SH-SY5Y (cell line): ENCODE measurements around the gene MRPL52.

Source experiments
- GATA2 ChIP-seq: IDR thresholded peaks from 2 replicates; pipeline ENCODE4 v1.6.1; 2011; ENCODE audit warnings: mild to moderate bottlenecking, low read depth, low read length
- GATA3 ChIP-seq: IDR thresholded peaks from 2 replicates; pipeline ENCODE4 v1.6.1; 2011; ENCODE audit warnings: low read depth, mild to moderate bottlenecking, low read length, moderate library complexity

DNA sequence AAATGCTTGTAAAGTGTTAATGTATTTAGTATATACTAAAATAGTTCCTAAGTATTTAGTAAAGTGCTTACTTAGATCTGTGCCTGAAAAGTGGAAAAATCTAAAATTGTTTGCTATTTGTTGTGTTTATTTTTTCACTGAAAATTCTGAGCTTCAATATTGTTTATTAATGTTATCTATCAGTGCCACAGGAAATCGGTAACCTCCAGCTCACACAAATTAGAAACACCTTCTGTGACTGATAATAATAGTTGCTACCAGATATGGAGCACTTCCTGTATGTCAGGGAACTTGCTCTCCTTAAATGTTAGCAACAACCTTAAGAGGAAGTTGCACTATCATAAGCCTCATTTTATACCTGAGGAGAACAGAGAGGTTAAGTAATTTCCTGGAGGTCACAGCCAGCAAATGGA lies 41.1 kb downstream of the MRPL52 start:
- TF ChIP-seq GATA2 = no peak
- TF ChIP-seq GATA3 = no peak
